Pancreas (tissue), 10 donors: ENCODE results near the gene MANBA. TPM values are rescaled to one million over a fixed set of nuclear protein-coding genes. Genes with fewer than 3 reads are reported as not detected.

Source experiments
- ATAC-seq, 4 donors: fragments of 200-7000 bp; cut with Tn5 transposase; one replicate each; pipeline versions ENCODE4 v1.8.0 to v1.9.1; 2020; ENCODE audit warnings: mild to moderate bottlenecking in 4 of 4, moderate library complexity in 4 of 4
- DNase-seq, 6 donors: peaks; one replicate each; pipeline ENCODE4 v3.0.0-alpha.2; 2020
- FAIRE-seq: peaks from 2 replicates; lab custom pipeline; 2012; peaks lifted over from hg19 to GRCh38; lab: Jason Lieb, UNC
- H3K27ac ChIP-seq, 4 donors: fragments of 200-600 bp; sonication (generic); 1 replicate in 3 of 4; 2 replicates in 1 of 4; pipeline versions ENCODE4 v1.5.0 to v1.8.0; 2020
- H3K27me3 ChIP-seq, 4 donors: fragments of 200-600 bp; one replicate each; pipeline ENCODE4 v1.8.0; 2021
- H3K36me3 ChIP-seq, 3 donors: fragments of 200-600 bp; sonication (generic) in 1 of 3; one replicate each; pipeline versions ENCODE4 v1.5.0 to v1.8.0; 2020 to 2021
- H3K4me1 ChIP-seq, 3 donors: fragments of 200-600 bp; one replicate each; pipeline ENCODE4 v1.8.0; 2021
- H3K4me3 ChIP-seq, 4 donors: fragments of 200-600 bp; sonication (generic) in 2 of 4; one replicate each; pipeline versions ENCODE4 v1.5.0 to v1.8.0; 2020 to 2021
- H3K9me3 ChIP-seq, 4 donors: fragments of 200-600 bp; one replicate each; pipeline ENCODE4 v1.8.0; 2021
- CTCF ChIP-seq, 4 donors: fragments of 200-600 bp; sonication (generic) in 3 of 4; IDR thresholded peaks; one replicate each; pipeline versions ENCODE4 v1.5.0 to v1.8.0; 2021; ENCODE audit warnings: antibody characterized with exemption in 4 of 4
- WGBS, 2 donors: extraction: QIAGEN DNeasy Blood & Tissue Kit; methylation state at CpG; one replicate each; pipeline ENCODE4 v1.1.7; 2013; 5-methylcytosine and 5-hydroxymethylcytosine counted together
- intact Hi-C, 3 donors: fragments of 100-400 bp; cut with DNase I; formaldehyde crosslinking; loops; one replicate each; pipeline versions ENCODE4 v1.11.1 to v1.14.2; 2022
- polyA plus RNA-seq, 2 donors: library from polyadenylated mRNA; stranded (reverse); fragments of 200-250 nt; gene quantifications; one replicate each; pipeline ENCODE4 v1.2.3, GENCODE V29; 2013
- total RNA-seq, 6 donors: library from RNA; stranded (reverse); fragmentation: NEBNext Ultra II Directional in 4 of 6; extraction: Animal tissue kit (Norgen Biotek cat#: 25700) in 4 of 6; gene quantifications; one replicate each; pipeline versions ENCODE4 v1.2.1 to v1.2.4, GENCODE V29; 2021 to 2023
- donor health status: healthy with polysubstance abuse.
- donor health status: DM: no; HTN: no; CAD: no; lungs with moderate emphysema.
- donor health status: DM: no; HTN: no; CAD: no.
- donor health status: control.
- donor health status: control.
- donor health status: Bipolar disorder and iron deficiency.
- donor health status: DM: yes; HTN: yes; CAD: no.
- donor health status: DM: no; HTN: no; CAD: no.
- donor health status: DM: no; HTN: no; CAD: no.
- donor health status: DM: yes; HTN: yes; CAD: no.

Gene MANBA
- total and polyA plus RNA-seq, 8 donors, result 7.8 to 22.0 (median 10.7) TPM

- Histone ChIP-seq H3K4me3 (no peak overlapping the region), H3K36me3 (peaks cover 10 to 46% (median 18%) of the 10 kb centered on the region in 3 donors), H3K9me3 (no peaks in the 10 kb centered on the region), H3K27me3 (no peaks in the 10 kb centered on the region), H3K4me1 (peaks cover 0 to 17% (median 6%) of the 10 kb centered on the region in 3 donors), H3K27ac (no peak overlapping the region)
- DNase-seq (no peak), FAIRE-seq (no peak), ATAC-seq (no peak)
- no peak for TF ChIP-seq CTCF (IDR thresholded peaks at IDR 0.05)
- intact Hi-C loops, result loop anchor here in 2 of 3 donors (10.0 kb wide), 2 partner anchors 162 to 468 kb away; no protein-coding TSS in a partner anchor
- WGBS, 2 donors, result 88 to 91% methylated on average over 9 of the region's 9 CpGs
Measured at GRCh38 chr4:102616636-102617035, 144.1 kb downstream of the MANBA start.

- Histone ChIP-seq H3K36me3 (peaks cover 17 to 53% (median 24%) of the 10 kb centered on the region in 3 donors), H3K27ac (no peak overlapping the region), H3K27me3 (no peaks in the 10 kb centered on the region), H3K9me3 (no peaks in the 10 kb centered on the region), H3K4me1 (peaks cover 0 to 6% (median 0%) of the 10 kb centered on the region in 3 donors), H3K4me3 (no peak overlapping the region)
- intact Hi-C loops, result loop anchor here in 2 of 3 donors (10.0 kb wide), 2 partner anchors 160 to 470 kb away; no protein-coding TSS in a partner anchor
- no peak for TF ChIP-seq CTCF (IDR thresholded peaks at IDR 0.05)
- ATAC-seq (no peak), FAIRE-seq (no peak), DNase-seq (no peak)
- WGBS, 2 donors, result 88 to 91% methylated on average over 9 of the region's 9 CpGs
Measured at GRCh38 chr4:102614801-102615200, 146.0 kb downstream of the MANBA start.

GRCh38 chr4:102612824-102613366, 147.9 kb downstream of the MANBA start:
- Histone ChIP-seq H3K27ac (no peak overlapping the region), H3K4me3 (no peak overlapping the region), H3K9me3 (no peaks in the 10 kb centered on the region), H3K4me1 (no peaks in the 10 kb centered on the region), H3K27me3 (no peaks in the 10 kb centered on the region), H3K36me3 (peaks cover 17 to 62% (median 24%) of the 10 kb centered on the region in 3 donors)
- DNase-seq (no peak), ATAC-seq (peak in 2 of 4 donors; percentile 31 to 52), FAIRE-seq (no peak)
- no peak for TF ChIP-seq CTCF (IDR thresholded peaks at IDR 0.05)
- WGBS, 2 donors, result 78 to 81% methylated on average over 11 of the region's 11 CpGs
- intact Hi-C loops, result loop anchor here in 2 of 3 donors (10.0 kb wide), 2 partner anchors 158 to 472 kb away; no protein-coding TSS in a partner anchor

DNA sequence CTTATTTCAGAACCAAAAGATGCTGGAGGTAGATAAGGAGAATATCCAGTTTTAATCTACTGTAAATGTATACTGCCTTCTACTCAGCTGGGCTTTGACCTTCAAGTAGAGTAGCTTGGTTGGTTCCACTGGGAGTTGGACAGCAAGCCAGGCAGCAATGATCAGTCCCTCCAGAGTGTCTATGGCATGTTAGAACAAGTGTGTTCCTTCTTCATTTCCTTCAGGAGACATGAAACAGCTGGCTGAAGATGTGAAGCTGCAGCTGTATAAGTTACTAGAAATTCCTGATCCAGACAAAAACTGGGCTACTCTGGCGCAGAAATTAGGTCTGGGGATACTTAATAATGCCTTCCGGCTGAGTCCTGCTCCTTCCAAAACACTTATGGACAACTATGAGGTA, 148.6 kb downstream of the MANBA start:
- WGBS, 2 donors, result 87 to 96% methylated on average over 2 of the region's 2 CpGs
- FAIRE-seq, result no peak
- Histone ChIP-seq H3K9me3 (no peaks in the 10 kb centered on the region), H3K36me3 (peaks cover 17 to 68% (median 24%) of the 10 kb centered on the region in 3 donors), H3K27ac (no peak overlapping the region), H3K4me1 (no peaks in the 10 kb centered on the region), H3K27me3 (no peaks in the 10 kb centered on the region), H3K4me3 (no peak overlapping the region)
- ATAC-seq, result no peak
- no peak for DNase-seq
- intact Hi-C loops, result loop anchor here in 2 of 3 donors (10.0 kb wide), 2 partner anchors 157 to 473 kb away; no protein-coding TSS in a partner anchor
- no peak for TF ChIP-seq CTCF (IDR thresholded peaks at IDR 0.05)

- 79 to 83% methylated on average over 3 of the region's 3 CpGs for WGBS, 2 donors
- FAIRE-seq, result no peak
- no peak for ATAC-seq
- no peak for TF ChIP-seq CTCF (IDR thresholded peaks at IDR 0.05)
- Histone ChIP-seq H3K36me3 (peaks cover 17 to 64% (median 26%) of the 10 kb centered on the region in 3 donors), H3K4me1 (no peaks in the 10 kb centered on the region), H3K4me3 (no peak overlapping the region), H3K9me3 (no peaks in the 10 kb centered on the region), H3K27ac (no peak overlapping the region), H3K27me3 (no peaks in the 10 kb centered on the region)
- intact Hi-C loops, result loop anchor here in 2 of 3 donors (10.0 kb wide), 2 partner anchors 156 to 474 kb away; no protein-coding TSS in a partner anchor
- DNase-seq, result no peak
Measured at GRCh38 chr4:102610476-102610875, 150.3 kb downstream of the MANBA start.
